NCI-H82 treated with DMSO at 0.1 percent for 48 hours (cell line): ENCODE measurements around the gene MAP2K7.
"Not testable (repeated sequence)": the region's sequence is repeated elsewhere in the genome, so short reads cannot be mapped to it uniquely, and the experiment has no call there.

ENCODE experiments used
- DNase-seq: peaks from one replicate; lab custom pipeline; 2025; ENCODE audit not compliant: unreplicated experiment; lab: John Stamatoyannopoulos, UW

Gene MAP2K7

GRCh38 chr19:7907122-7907521 is 3.4 kb downstream of the MAP2K7 start:
- no peak for DNase-seq

- DNase-seq = no peak
Measured at GRCh38 chr19:7907544-7907943, 3.9 kb downstream of the MAP2K7 start.

- DNase-seq = no peak
Measured at GRCh38 chr19:7908078-7908699, 4.5 kb downstream of the MAP2K7 start.

GRCh38 chr19:7908742-7909461 is 5.2 kb downstream of the MAP2K7 start:
- DNase-seq = no peak

GRCh38 chr19:7909471-7910067 is 5.9 kb downstream of the MAP2K7 start:
- DNase-seq = no peak

GRCh38 chr19:7910321-7911161 is 6.9 kb downstream of the MAP2K7 start:
- DNase-seq = no peak

GRCh38 chr19:7911508-7912143 is 7.9 kb downstream of the MAP2K7 start:
- DNase-seq = no peak

- DNase-seq = no peak
Measured at GRCh38 chr19:7912144-7912696, 8.5 kb downstream of the MAP2K7 start.

GRCh38 chr19:7912697-7913564 is 9.3 kb downstream of the MAP2K7 start:
- DNase-seq = no peak

- DNase-seq = no peak
Measured at GRCh38 chr19:7913652-7914051, 10.0 kb downstream of the MAP2K7 start.

GRCh38 chr19:7914099-7914498 is 10.4 kb downstream of the MAP2K7 start:
- no peak for DNase-seq

- no peak for DNase-seq
Measured at GRCh38 chr19:7914598-7915045, 10.9 kb downstream of the MAP2K7 start, which contains the start of gene TGFBR3L. TGFBR3L (plus strand) TSS chr19:7914830.

GRCh38 chr19:7915250-7916102 is 11.8 kb downstream of the MAP2K7 start:
- no peak for DNase-seq

GRCh38 chr19:7916103-7916954 is 12.7 kb downstream of the MAP2K7 start:
- DNase-seq = no peak

- no peak for DNase-seq
Measured at GRCh38 chr19:7916955-7917266, 13.2 kb downstream of the MAP2K7 start.

- no peak for DNase-seq
Measured at GRCh38 chr19:7917267-7918061, 13.8 kb downstream of the MAP2K7 start.

- DNase-seq = not testable (repeated sequence)
Measured at GRCh38 chr19:7918062-7918614, 14.5 kb downstream of the MAP2K7 start.
